GM12891 (cell line): ENCODE measurements around the gene ZFAND2A. TPM values are rescaled to one million over a fixed set of nuclear protein-coding genes. Genes with fewer than 3 reads are reported as not detected.
"Not testable (repeated sequence)": the region's sequence is repeated elsewhere in the genome, so short reads cannot be mapped to it uniquely, and the experiment has no call there.

Experiments used
- DNase-seq: peaks from one replicate; pipeline ENCODE4 v3.0.0; 2011; ENCODE audit warnings: low spot score; ENCODE audit not compliant: insufficient read length
- FAIRE-seq: peaks from 2 replicates; lab custom pipeline; 2011; peaks lifted over from hg19 to GRCh38; lab: Jason Lieb, UNC
- PAX5 ChIP-seq: IDR thresholded peaks from 2 replicates; pipeline ENCODE4 v1.6.1; 2011; ENCODE audit warnings: low read length, moderate library complexity, mild to moderate bottlenecking; ENCODE audit not compliant: insufficient read depth, severe bottlenecking
- POLR2A ChIP-seq: IDR thresholded peaks from 2 replicates; pipeline ENCODE4 v1.6.1; 2011; ENCODE audit warnings: low read depth, low read length, control low read depth
- POLR2AphosphoS5 ChIP-seq: IDR thresholded peaks from 2 replicates; pipeline ENCODE4 v1.6.1; 2011; ENCODE audit warnings: low read depth, low read length, control low read depth
- POU2F2 ChIP-seq: IDR thresholded peaks from 2 replicates; pipeline ENCODE4 v1.6.1; 2011; ENCODE audit warnings: low read depth, mild to moderate bottlenecking, control low read depth, low read length, moderate library complexity
- SPI1 ChIP-seq: IDR thresholded peaks from 2 replicates; pipeline ENCODE4 v1.6.1; 2011; ENCODE audit warnings: low read depth, low read length, control low read depth
- TAF1 ChIP-seq: IDR thresholded peaks from 2 replicates; pipeline ENCODE4 v1.6.1; 2011; ENCODE audit warnings: low read depth, low read length, control low read depth
- polyA plus RNA-seq: library from polyadenylated mRNA; unstranded; fragments of >200 nt; gene quantifications from one replicate; pipeline ENCODE4 v1.2.1, GENCODE V29; 2012; ENCODE audit warnings: low read depth, missing spikeins, inconsistent platforms; ENCODE audit not compliant: missing spikeins

ZFAND2A gene
- polyA plus RNA-seq = 30.8 TPM

GRCh38 chr7:1159891-1160669 is at the start of gene ZFAND2A:
ZFAND2A (minus strand) TSS chr7:1160196; CDS start chr7:1158212, 1,984 bp downstream.
- TF ChIP-seq PAX5 = peak; percentile 94
- TF ChIP-seq SPI1 = peak; percentile 86
- TF ChIP-seq POLR2AphosphoS5 = peak; percentile 82
- peak; percentile 72 for TF ChIP-seq POLR2A
- no peak for TF ChIP-seq POU2F2
- TF ChIP-seq TAF1 = peak; percentile 66
- peak; percentile 100 for DNase-seq
- peak; percentile 94 for FAIRE-seq

- no peak for TF ChIP-seq POLR2A
- TF ChIP-seq POU2F2 = no peak
- no peak for TF ChIP-seq PAX5
- no peak for TF ChIP-seq POLR2AphosphoS5
- no peak for TF ChIP-seq TAF1
- TF ChIP-seq SPI1 = no peak
- FAIRE-seq = no peak
Measured at GRCh38 chr7:1209097-1209496, 49.1 kb upstream of the ZFAND2A start.

GRCh38 chr7:1205742-1206141 is 45.7 kb upstream of the ZFAND2A start:
- FAIRE-seq, DNase-seq: not testable (repeated sequence)

More at GRCh38 chr7:1209097-1209496, 49.1 kb upstream of the ZFAND2A start:
- no peak for DNase-seq

- TF ChIP-seq PAX5 (no peak), POLR2A (no peak), POU2F2 (no peak), POLR2AphosphoS5 (no peak), TAF1 (no peak), SPI1 (no peak)
- FAIRE-seq (no peak), DNase-seq (no peak)
Measured at GRCh38 chr7:1204460-1205140, 44.6 kb upstream of the ZFAND2A start.

GRCh38 chr7:1202914-1203313 is 42.9 kb upstream of the ZFAND2A start:
- not testable (repeated sequence) for DNase-seq, FAIRE-seq

- TF ChIP-seq SPI1 (no peak), PAX5 (no peak), POU2F2 (no peak), TAF1 (no peak), POLR2AphosphoS5 (no peak), POLR2A (no peak)
- FAIRE-seq (no peak), DNase-seq (no peak)
Measured at GRCh38 chr7:1201916-1202315, 41.9 kb upstream of the ZFAND2A start.

- no peak for TF ChIP-seq POU2F2
- FAIRE-seq (no peak), DNase-seq (no peak)
Measured at GRCh38 chr7:1200045-1200444, 40.0 kb upstream of the ZFAND2A start.

GRCh38 chr7:1197997-1198625 is 38.1 kb upstream of the ZFAND2A start:
- DNase-seq = no peak
- FAIRE-seq = no peak
- TF ChIP-seq SPI1 (no peak), PAX5 (no peak), POU2F2 (no peak), POLR2AphosphoS5 (no peak), TAF1 (no peak), POLR2A (no peak)

GRCh38 chr7:1196950-1197349 is 37.0 kb upstream of the ZFAND2A start:
- TF ChIP-seq SPI1 = no peak
- no peak for TF ChIP-seq PAX5
- TF ChIP-seq POLR2A = no peak
- TF ChIP-seq TAF1 = no peak
- no peak for TF ChIP-seq POU2F2
- TF ChIP-seq POLR2AphosphoS5 = no peak
- FAIRE-seq = no peak
- no peak for DNase-seq

GRCh38 chr7:1196441-1196840 is 36.4 kb upstream of the ZFAND2A start:
- not testable (repeated sequence) for DNase-seq
- peak; percentile 90 for FAIRE-seq
